CD1c-positive myeloid dendritic cell (primary cell): ENCODE data around the gene ZCCHC2.

ENCODE experiments used
- DNase-seq: peaks from one replicate; pipeline ENCODE4 v3.0.0-alpha.2; 2016; ENCODE audit errors: extremely low spot score

Gene ZCCHC2

GRCh38 chr18:62577765-62578164, 54.9 kb downstream of the ZCCHC2 start:
- DNase-seq, result no peak

GRCh38 chr18:62578980-62579511, 56.2 kb downstream of the ZCCHC2 start:
- DNase-seq, result no peak

- peak; percentile 41 for DNase-seq
These were observed 60.6 kb downstream of the ZCCHC2 start for GRCh38 chr18:62583376-62583775.

- DNase-seq, result peak; percentile 89
These were observed 61.7 kb downstream of the ZCCHC2 start for GRCh38 chr18:62584241-62585120.

- no peak for DNase-seq
These were observed 62.7 kb downstream of the ZCCHC2 start for GRCh38 chr18:62585274-62586150.

- DNase-seq, result peak; percentile 74
These were observed 63.4 kb downstream of the ZCCHC2 start for GRCh38 chr18:62586151-62586774.

- DNase-seq, result no peak
These were observed 64.1 kb downstream of the ZCCHC2 start for GRCh38 chr18:62586781-62587487.

GRCh38 chr18:62587689-62588088, 64.9 kb downstream of the ZCCHC2 start:
- no peak for DNase-seq

GRCh38 chr18:62588217-62588616, 65.4 kb downstream of the ZCCHC2 start:
- no peak for DNase-seq

GRCh38 chr18:62590799-62591590, 68.2 kb downstream of the ZCCHC2 start:
- no peak for DNase-seq

GRCh38 chr18:62596145-62597005, 73.5 kb downstream of the ZCCHC2 start:
- no peak for DNase-seq

- DNase-seq, result no peak
These were observed 79.0 kb downstream of the ZCCHC2 start for GRCh38 chr18:62601871-62602270.

- no peak for DNase-seq
These were observed 79.9 kb downstream of the ZCCHC2 start for GRCh38 chr18:62602706-62603105.

GRCh38 chr18:62603211-62603610, 80.4 kb downstream of the ZCCHC2 start:
- DNase-seq, result no peak

GRCh38 chr18:62603979-62604378, 81.2 kb downstream of the ZCCHC2 start:
- no peak for DNase-seq

- no peak for DNase-seq
These were observed 82.9 kb downstream of the ZCCHC2 start for GRCh38 chr18:62605685-62606084.

GRCh38 chr18:62606106-62606505, 83.3 kb downstream of the ZCCHC2 start:
- no peak for DNase-seq

GRCh38 chr18:62607302-62607701, 84.5 kb downstream of the ZCCHC2 start:
- DNase-seq, result no peak

- no peak for DNase-seq
These were observed 85.0 kb downstream of the ZCCHC2 start for GRCh38 chr18:62607708-62608428.
